GM10248 (cell line): ENCODE data around the gene HECA.

Source experiments
- CTCF ChIA-PET: fragments of 300-600 bp; sonication (Branson Sonifier 250); formaldehyde crosslinking; extraction: SDS; loops from one replicate; lab custom pipeline; 2021; ENCODE audit warnings: antibody characterized with exemption; lab: Yijun Ruan, JAX
- POLR2A ChIA-PET: fragments of 350-650 bp; sonication (Branson Sonifier 250); formaldehyde crosslinking; extraction: SDS; loops from one replicate; lab custom pipeline; 2020; ENCODE audit warnings: antibody characterized with exemption; lab: Yijun Ruan, JAX
- DNase-seq: peaks from one replicate; pipeline ENCODE4 v3.0.0; 2012; ENCODE audit errors: extremely low spot score
- TF ChIP-seq, protein P1 (sequence below): IDR thresholded peaks from 2 replicates; pipeline ENCODE4 v1.5.1; 2012; ENCODE audit warnings: mild to moderate bottlenecking, low read depth; ENCODE audit errors: extremely low read depth, missing control alignments, control extremely low read depth

The HECA gene

GRCh38 chr6:139173822-139174221 lies 38.9 kb downstream of the HECA start:
- DNase-seq: no peak
- TF ChIP-seq, protein P1, sequence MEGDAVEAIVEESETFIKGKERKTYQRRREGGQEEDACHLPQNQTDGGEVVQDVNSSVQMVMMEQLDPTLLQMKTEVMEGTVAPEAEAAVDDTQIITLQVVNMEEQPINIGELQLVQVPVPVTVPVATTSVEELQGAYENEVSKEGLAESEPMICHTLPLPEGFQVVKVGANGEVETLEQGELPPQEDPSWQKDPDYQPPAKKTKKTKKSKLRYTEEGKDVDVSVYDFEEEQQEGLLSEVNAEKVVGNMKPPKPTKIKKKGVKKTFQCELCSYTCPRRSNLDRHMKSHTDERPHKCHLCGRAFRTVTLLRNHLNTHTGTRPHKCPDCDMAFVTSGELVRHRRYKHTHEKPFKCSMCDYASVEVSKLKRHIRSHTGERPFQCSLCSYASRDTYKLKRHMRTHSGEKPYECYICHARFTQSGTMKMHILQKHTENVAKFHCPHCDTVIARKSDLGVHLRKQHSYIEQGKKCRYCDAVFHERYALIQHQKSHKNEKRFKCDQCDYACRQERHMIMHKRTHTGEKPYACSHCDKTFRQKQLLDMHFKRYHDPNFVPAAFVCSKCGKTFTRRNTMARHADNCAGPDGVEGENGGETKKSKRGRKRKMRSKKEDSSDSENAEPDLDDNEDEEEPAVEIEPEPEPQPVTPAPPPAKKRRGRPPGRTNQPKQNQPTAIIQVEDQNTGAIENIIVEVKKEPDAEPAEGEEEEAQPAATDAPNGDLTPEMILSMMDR: no peak
- ChIA-PET POLR2A (no interaction called here), CTCF (interaction anchor here (0.7 to 3.3 kb wide), 7 partner anchors 9 to 196 kb away, joined by 3 to 11 read pairs (median 4); no protein-coding TSS in a partner anchor)

GRCh38 chr6:139174961-139175360 lies 40.1 kb downstream of the HECA start:
- POLR2A ChIA-PET: no interaction called here
- CTCF ChIA-PET: interaction anchor here (0.7 to 3.3 kb wide), 8 partner anchors 10 to 195 kb away, joined by 3 to 11 read pairs (median 4); no protein-coding TSS in a partner anchor
- TF ChIP-seq, protein P1: no peak
- DNase-seq: no peak

- CTCF ChIA-PET: interaction anchor here (0.7 to 3.3 kb wide), 5 partner anchors 13 to 189 kb away, joined by 3 to 11 read pairs (median 3); no protein-coding TSS in a partner anchor
- TF ChIP-seq, protein P1: no peak
- no peak for DNase-seq
- POLR2A ChIA-PET: no interaction called here
These were observed 40.6 kb downstream of the HECA start for GRCh38 chr6:139175389-139175948.

DNA sequence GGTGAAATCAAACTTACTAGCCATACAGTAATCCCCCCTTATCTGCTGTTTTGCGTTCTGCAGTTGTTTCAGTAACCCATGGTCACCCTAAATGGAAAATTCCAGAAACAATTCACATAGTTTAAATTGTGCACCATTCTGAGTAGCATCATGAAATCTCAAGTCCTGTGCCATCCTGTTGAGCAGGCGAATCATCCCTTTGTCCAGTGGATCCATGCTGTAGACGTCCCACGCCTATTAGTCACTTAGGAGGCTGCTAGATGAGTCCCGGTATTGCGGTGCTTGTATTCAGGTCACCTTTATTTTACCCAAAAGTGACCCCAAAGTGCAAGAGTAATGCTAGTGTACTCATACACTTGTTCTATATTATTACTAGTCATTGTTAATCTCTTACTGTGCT lies 46.4 kb downstream of the HECA start:
- ChIA-PET POLR2A (no interaction called here), CTCF (interaction anchor here (1.1 to 1.4 kb wide), 2 partner anchors 23 to 39 kb away, joined by 3 to 4 read pairs; no protein-coding TSS in a partner anchor)
- TF ChIP-seq, protein P1: no peak
- no peak for DNase-seq

- TF ChIP-seq, protein P1: no peak
- ChIA-PET POLR2A (no interaction called here), CTCF (interaction anchor here (0.8 to 1.6 kb wide), 2 partner anchors 10 to 14 kb away, joined by 3 to 4 read pairs; no protein-coding TSS in a partner anchor)
- DNase-seq: no peak
These were observed 49.2 kb downstream of the HECA start for GRCh38 chr6:139184047-139184446.

DNA sequence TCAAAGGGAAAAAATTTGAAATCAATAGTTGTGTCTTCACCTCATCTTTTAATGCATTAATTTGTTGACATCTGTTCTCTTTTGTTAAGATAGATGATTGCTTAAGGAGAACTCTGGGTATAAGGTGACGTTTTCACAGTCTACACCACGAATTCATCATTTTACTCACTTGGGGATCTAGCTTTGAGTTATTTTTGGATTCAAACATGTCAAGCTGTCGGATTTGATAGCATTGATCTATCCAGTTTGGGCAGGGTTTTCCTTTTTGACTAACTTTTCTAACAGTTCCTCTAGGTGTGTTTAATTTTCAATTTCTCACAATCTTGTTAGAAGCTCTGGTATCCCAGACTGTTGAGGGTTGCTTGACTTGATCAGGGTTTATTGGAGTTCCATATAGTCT lies 49.6 kb downstream of the HECA start:
- TF ChIP-seq, protein P1: no peak
- ChIA-PET POLR2A (no interaction called here), CTCF (interaction anchor here (0.8 to 1.6 kb wide), 2 partner anchors 11 to 15 kb away, joined by 3 to 4 read pairs; no protein-coding TSS in a partner anchor)
- no peak for DNase-seq
